ENCODE measurements around the gene DNM3.

DNM3 gene

DNA sequence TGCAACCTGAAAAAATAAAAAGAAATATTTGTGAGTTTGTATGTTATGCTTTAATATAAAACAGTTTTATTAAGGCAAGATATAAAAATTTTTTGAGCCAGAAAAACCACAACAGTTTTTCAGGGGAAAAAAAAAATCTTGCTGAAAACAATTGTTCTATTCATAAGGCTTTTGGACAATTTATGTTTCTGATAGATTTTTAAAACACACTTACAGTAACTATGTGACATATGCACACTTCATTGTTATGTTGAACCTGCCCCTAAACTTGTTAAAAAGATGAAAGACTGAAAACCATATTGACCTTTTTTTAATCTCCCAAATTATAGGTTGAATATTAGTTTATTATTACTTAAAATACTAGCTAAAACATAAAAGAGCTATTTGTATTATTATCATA lies 299.3 kb downstream of the DNM3 start:
- no peak for DNase-seq (ENCODE audit: low spot score)

- DNase-seq (ENCODE audit: low spot score): no peak
These were observed 300.1 kb downstream of the DNM3 start for GRCh38 chr1:172141341-172141881.

DNA sequence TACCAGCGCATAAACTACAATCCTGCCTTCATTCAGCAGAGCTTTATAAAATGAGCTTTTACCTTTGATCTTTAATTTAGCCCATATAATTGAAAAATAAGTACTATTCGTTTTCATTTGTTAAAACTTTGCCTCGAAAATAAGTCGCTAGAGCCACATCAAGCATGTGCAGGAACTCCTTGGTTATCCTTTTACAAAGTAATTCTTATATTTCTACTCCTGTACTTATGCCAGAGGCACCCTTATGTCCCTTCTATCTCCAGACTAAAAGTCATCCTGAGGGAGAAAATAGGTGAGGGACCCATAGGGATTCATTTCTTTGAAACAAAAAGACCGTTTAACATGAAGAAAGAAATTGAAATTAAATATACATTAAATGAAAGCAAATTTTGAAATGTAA lies 301.0 kb downstream of the DNM3 start:
- no peak for DNase-seq (ENCODE audit: low spot score)

GRCh38 chr1:172143384-172144055 lies 302.2 kb downstream of the DNM3 start:
- DNase-seq (ENCODE audit: low spot score): no peak

DNA sequence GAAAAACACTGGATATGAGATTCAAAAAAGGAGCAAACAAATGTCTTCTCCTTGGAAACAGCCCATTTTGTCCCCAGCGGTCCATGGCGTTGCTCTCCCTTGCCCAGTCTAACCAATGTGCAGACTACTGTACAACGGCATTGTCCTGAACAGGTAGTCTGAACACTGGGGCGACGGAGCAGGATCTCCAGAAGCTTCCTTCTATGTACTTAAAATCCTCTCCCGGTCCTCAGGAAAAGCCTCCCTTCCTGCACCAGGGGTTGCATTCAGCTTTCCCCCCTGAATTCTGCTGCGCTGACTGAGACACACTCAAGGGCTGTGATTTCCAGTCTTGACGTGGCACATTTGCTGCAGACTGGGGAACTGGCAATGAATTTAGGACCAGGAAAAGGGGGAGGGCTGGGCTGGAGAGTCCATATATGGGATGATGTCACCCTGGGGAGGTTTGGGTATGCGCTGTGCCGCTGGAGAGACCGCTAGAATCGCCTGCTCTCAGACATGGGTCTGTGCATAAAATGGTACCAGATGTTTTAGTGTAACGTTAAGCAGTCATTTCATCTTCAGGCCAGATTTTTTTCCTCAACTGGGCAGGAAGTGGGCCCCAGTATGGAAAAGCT lies 303.3 kb downstream of the DNM3 start:
- DNase-seq (ENCODE audit: low spot score): no peak

- DNase-seq (ENCODE audit: low spot score): no peak
These were observed 303.9 kb downstream of the DNM3 start for GRCh38 chr1:172145231-172145651.

GRCh38 chr1:172145656-172146055 lies 304.4 kb downstream of the DNM3 start:
- no peak for DNase-seq (ENCODE audit: low spot score)

DNA sequence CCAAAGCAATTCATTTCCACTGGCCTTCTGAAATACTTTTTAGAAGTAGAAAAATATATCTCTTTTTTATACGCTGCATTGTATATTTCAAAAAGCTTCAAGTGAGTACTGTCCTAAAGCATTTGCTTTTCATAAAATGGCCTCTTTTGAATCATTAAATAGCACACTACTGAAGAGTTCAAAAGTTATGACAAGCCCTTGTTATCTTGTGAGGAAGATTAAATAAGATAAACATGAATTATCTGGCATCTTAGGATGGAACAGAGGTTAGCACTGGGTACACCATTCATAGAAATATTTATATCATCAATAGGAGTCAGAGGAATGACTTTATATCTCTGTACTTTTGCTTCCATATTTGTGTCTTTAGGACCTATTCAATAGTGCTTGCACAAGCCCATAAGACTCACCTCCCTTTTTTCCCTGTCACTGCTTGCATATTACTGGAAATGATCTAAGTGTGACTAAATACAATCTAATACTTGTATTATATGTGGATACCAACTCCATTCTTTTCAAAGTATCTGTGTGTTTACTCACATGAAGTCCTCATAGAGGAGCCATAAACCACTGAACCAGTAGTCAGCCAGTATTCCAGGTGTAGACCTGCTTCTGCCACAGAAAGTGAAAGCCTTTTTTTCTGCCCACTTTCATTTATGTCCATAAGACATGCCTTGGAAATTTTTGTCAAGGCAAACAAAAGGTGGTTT lies 305.0 kb downstream of the DNM3 start:
- no peak for DNase-seq (ENCODE audit: low spot score)

DNA sequence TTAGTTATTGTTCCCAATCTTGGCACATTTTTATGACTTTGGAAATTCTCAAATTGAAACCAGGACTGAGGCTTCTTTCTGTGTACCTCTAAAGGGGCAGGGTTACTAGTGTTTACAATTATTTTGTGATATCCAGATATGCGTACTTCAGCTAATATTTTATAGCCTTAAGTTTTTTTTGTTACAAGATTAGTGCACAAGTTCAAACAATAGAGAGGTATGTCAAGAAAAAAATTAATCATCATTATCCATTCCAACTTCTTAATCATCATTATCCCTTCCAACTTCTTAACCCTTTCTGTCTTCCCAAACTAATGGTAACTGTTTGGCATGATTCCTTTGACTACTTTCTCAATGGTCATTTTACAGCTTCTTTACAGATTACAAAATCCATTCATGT lies 306.2 kb downstream of the DNM3 start:
- no peak for DNase-seq (ENCODE audit: low spot score)

- DNase-seq (ENCODE audit: low spot score): no peak
These were observed 306.9 kb downstream of the DNM3 start for GRCh38 chr1:172148213-172148612.

DNA sequence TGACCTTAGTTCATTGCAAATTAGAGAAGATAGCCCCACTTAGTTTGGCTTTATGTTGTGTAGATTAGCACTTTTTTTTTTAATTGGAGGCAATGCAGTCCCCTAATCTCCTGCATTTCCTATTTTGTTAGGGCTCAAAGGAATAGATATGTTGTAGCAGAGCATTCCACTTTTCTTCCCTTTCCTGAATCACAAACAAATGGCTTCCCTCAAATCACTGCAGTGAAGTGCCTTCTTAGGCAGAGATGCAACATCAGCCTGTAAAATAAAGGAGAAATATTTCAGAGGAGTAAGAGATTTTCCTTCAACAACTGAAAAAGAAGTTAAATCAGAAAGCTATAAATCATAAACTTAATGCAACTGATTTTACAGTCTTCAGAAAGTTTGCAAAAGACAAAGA lies 307.4 kb downstream of the DNM3 start:
- DNase-seq (ENCODE audit: low spot score): no peak

DNA sequence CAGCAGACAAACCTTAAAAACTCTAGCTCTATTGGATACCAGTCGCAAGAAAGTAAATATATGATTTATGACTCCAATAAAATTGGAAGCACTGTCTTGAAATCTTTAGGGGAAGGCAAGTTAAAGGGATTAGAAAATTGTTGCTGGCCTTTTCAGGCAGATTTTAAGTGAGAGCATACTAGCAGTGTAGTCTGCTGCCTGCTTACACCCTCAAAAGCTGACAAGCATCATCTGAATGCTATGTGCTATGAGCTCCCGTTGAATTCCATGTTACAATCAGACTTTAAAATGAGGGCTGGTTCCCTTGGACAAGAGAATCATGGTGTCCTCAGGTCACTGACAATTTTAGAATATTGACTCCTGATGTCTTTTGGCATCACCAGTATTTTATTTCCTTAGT lies 308.0 kb downstream of the DNM3 start:
- no peak for DNase-seq (ENCODE audit: low spot score)

DNA sequence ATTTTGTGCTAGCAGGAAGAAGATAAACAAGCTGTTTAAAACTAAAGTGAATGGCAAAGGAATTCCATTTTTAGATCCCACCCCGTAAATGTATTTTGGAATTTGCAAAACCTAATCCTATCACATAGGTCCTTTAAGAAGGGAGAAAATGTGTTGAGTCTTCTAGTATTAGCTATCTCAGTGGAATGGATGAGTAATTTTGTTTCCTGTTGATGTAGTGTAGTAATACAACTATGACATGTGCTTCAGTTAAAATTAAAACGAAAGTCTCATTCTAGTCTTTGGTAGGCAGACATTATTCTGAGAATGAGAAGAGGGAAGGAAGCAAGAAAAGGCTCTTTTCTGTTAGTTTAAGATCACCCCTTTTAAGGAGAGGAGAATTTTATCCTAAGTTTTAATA lies 313.3 kb downstream of the DNM3 start:
- DNase-seq (ENCODE audit: low spot score): no peak

GRCh38 chr1:172155766-172156165 lies 314.5 kb downstream of the DNM3 start:
- DNase-seq (ENCODE audit: low spot score): no peak

DNA sequence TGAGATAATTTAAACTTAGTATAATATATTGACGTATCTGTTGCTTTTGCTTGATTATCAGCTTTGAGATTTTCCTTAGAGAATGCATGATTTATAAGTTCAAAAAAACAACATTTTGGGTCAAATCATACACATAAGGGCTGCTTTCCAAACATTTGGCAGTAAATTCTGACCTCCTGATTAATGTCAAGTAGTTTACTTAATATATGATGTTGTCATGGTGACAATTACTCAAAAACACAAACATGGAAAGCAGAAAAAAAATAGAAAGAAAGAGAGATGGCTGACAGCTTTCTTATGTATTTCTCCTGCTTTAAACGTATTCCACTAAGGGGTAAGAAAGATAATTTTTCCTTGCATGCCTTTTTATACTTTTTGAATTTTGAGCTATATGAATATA lies 320.9 kb downstream of the DNM3 start:
- no peak for DNase-seq (ENCODE audit: low spot score)

DNA sequence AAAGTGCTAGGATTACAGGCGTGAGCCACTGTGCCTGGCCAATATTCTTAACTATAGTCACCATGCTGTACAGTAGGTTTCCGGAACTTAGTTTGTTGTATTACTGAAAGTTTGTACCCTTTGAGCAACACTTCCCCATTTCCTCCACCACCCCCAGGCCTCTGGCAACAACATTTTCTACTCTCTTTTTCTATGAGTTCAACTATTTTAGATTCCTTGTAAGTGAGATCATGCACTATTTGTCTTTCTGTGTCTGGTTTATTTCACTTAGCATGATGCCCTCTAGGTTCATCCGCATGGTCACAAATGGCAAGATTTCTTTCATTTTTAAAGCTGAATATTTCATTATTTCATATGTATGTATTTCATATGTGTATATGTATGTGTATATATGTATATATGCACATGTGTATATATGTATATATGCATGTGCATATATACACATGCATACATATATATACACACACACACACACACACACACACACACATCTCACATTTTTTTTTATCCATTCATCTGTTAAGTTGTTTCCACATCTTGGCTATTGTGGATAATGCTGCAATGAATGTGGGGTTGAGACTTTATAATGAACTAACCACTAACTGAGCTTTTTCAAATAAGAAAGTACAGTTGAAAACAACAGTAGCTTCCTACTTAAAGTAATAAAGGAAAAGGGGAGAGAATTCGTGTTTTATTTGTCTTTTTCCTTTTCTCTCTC lies 322.4 kb downstream of the DNM3 start:
- no peak for DNase-seq (ENCODE audit: low spot score)

DNA sequence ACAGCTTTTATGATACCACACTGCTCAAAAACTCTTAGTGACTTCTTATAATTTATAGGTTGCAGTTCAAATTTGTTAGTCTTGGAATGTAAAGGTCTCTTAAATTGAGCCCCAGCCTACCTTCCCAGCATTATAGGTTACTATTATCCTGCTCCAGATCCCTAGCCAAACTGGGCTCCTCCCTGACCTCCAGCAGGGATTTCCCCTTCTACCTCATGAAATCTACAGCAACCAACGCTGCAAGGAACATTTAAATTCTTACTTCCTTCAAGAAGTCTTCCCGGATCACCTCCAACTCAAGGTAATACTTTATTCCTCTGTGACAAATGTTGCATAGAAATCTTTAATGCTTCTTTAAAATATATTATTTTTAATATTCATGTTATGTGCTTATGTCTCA lies 324.1 kb downstream of the DNM3 start:
- DNase-seq (ENCODE audit: low spot score): no peak

DNA sequence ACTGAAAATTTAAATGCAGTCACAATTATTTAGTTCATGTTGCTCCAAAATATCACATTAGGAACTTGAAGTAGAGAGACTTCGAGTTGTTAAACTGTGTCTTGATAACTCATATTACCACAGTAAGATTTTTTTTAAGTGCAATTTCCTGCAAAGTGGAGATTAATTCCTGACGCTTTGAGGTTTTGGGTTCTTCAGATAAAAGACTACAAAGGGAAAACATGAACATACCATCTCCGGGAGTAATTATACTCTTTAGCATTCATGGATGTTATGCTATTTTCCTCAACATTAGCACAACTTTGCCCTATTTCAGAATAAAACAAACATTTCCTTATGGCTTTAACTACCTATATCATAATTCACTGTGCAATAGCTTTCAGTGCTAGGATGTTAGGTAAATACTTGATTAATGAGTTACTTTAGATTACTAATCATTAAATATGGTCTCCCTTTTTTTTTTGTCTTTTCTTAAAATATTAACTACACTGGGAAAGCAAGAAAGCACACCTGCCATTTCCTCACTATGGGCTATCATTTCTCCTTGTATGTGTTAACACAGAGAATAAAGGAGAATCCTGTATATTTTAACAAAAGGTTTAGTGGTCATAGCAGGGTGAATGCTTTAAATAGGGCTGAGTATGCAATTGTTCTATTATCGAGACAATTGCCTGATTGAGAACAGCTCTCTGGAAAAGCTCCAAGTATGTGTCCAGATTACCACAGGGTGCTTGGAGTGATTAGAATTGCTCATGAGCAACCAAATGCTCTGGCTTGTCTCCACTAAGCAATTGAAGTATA lies 326.7 kb downstream of the DNM3 start:
- no peak for DNase-seq (ENCODE audit: low spot score)

DNA sequence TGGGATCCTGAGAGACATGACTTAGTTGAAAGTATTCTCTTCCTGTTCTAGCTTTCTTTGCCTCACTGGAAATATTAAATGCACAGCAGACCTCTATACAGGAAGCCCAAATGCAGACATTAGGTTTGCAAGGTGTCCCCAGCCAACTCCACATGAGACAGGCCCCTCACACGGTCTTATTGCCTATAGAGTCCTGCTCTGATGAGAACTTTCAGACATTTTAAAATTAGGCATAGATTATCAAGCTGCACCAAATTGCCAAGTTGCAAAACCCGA lies 327.2 kb downstream of the DNM3 start:
- DNase-seq (ENCODE audit: low spot score): no peak

GRCh38 chr1:172169836-172170235 lies 328.5 kb downstream of the DNM3 start:
- no peak for DNase-seq (ENCODE audit: low spot score)

DNA sequence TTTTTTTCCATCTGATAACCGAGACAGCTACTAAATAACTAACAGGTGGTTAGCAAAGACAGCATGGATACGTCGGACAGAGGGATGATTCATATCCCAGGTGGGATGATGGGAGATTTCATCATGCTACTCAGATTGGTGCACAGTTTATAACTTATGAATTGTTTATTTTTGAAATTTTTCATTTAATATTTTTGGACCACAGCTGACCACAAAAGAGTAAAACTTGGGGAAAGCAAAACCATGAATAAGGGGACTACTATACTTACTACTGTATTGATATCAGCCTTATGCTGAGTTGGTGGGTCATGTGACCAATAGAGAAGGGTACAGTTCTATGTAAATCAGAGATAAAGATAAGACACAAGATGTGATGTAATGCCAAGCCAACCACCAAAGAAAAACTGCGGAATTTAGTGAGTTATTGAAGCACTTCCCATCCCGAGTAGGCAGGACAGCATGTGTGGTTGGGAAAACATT lies 331.1 kb downstream of the DNM3 start:
- DNase-seq (ENCODE audit: low spot score): no peak

DNA sequence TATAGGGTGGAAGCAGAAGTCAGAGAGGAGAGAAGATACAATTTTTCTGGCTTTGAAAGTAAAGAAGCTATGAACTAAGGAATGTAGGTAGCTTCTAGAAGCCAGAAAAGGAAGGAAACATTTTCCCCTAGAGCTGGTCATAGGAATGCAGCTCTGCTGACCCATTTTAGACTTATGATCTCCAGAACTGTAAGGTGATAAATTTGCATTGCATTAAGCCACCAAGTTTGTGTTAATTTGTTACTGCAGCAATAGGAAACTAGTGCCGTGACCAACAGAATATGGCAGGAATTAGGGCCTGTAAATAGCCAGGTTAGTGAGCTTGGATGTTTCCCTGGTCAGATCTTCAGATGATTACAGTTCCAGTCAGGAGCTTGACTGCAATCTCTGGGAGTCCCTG lies 334.9 kb downstream of the DNM3 start:
- DNase-seq (ENCODE audit: low spot score): no peak
